Ramos (cell line): Measurements from ENCODE around the gene ATG4C.
"Not testable (repeated sequence)": the region's sequence is repeated elsewhere in the genome, so short reads cannot be mapped to it uniquely, and the experiment has no call there.

ENCODE experiments used
- in situ Hi-C: fragments of 300-500 bp; cut with MboI; formaldehyde crosslinking; loops from one replicate; pipeline ENCODE4 v1.14.3; 2022; ENCODE audit warnings: low sequenced_read_pairs; ENCODE audit not compliant: unreplicated experiment

The ATG4C gene

GRCh38 chr1:62774006-62774405 lies 9.9 kb upstream of the ATG4C start:
- in situ Hi-C loops: no loop called here

DNA sequence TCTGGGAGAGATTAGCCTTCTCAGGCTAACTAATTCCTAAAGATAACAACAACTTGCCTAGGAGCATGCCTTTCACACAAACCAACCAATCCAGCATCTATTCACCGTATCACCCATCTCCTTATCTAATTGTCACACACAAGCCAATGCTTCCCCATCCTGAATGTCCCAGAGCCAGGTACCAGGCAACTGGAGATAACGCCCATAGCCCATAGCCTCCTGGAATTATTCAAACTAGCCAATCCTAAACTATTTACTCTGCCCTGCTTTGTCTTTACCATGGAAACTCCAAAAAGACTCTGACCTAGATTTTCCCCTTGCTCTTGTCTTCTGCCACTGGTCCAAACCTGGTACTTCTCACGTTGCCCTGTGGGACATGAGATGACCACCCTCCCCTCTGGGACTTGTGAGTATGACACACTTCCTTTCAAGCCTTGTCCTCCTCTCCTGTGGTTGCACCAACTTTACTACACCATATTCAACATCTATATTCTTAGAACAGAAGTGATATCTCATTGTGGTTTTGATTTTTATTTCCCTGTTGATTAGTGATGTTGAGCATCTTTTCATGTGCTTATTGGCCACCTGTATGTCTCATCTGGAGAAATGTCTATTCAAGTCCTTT lies 8.8 kb upstream of the ATG4C start:
- in situ Hi-C loops: no loop called here

DNA sequence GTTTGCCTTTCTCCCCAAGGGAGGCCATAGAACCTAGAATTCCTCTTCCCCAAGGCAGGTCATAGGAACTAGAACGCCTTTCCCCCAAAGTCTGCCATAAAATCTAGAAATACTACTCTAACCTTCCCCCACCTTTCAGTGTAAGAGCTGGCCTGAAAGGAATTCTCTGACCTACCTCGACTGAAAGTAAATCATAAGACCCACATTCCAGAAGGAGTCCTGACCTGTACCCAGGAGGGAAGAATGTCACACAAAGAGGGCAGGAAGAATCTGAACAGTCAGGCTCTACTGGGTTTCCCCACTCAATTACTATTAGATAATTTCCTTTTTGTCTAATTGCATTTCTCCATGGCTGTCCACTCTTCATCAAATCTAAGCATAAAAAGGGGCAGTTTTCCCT lies 5.7 kb upstream of the ATG4C start:
- in situ Hi-C loops: no loop called here

DNA sequence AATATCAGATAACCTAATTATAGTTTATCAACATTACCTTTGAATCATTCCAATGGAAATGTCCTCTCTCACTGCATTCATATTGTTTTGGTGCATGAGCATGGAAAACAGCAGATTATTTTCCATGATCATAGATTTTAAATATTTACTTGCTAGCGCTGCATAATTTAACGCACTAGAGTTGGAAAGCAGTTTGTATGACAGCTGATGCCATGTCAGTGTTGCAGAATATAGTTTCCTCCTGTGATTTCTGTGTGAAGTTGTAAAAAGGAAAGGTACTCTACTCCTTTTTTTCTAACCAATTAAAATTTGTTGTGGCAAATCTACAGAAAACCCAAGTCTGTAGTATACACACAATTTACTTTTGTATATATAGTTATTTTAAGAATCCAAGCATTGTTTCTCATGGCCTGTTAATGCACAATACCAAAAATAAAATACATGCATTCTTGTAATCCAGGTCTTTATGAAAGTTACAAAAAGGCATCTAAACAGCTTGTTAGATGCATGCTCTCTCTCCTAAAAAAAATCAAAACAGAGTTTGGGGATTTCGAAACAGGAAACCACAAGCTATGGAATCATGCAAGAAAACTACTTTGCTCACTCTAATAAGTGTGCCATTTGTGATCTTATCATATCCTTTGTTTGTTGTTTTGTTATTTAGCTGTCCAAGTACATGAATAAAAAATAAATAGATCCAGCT lies 1.9 kb upstream of the ATG4C start:
- in situ Hi-C loops: no loop called here

DNA sequence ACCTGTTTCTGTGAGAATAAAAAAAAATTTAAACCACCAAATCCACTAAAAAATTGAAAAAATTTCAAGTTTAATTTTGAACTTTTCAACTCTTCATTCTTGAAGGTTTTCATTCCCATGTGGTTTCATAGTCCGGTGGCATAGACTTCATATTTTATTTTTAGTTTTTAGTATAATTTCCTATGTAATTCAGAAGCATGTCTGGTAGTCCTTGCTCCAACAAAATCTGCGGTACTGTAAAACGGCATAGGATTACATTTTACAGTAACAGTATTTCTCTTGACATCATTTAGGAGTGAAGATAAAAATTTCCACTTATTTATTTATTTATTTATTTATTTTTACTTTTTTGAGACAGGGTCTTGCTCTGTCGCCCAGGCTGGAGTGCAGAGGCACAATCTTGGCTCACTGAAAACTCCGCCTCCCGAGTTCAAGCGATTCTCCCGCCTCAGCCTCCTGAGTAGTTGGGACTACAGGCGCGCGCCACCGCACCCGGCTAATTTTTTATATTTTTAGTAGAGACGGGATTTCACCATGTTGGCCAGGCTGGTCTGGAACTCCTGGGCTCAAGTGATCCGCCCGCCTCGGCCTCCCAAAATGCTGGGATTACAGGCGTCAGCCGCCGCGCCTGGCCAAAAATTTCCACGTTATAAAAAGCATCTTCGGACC lies 1.3 kb upstream of the ATG4C start:
- in situ Hi-C loops: not testable (repeated sequence)

DNA sequence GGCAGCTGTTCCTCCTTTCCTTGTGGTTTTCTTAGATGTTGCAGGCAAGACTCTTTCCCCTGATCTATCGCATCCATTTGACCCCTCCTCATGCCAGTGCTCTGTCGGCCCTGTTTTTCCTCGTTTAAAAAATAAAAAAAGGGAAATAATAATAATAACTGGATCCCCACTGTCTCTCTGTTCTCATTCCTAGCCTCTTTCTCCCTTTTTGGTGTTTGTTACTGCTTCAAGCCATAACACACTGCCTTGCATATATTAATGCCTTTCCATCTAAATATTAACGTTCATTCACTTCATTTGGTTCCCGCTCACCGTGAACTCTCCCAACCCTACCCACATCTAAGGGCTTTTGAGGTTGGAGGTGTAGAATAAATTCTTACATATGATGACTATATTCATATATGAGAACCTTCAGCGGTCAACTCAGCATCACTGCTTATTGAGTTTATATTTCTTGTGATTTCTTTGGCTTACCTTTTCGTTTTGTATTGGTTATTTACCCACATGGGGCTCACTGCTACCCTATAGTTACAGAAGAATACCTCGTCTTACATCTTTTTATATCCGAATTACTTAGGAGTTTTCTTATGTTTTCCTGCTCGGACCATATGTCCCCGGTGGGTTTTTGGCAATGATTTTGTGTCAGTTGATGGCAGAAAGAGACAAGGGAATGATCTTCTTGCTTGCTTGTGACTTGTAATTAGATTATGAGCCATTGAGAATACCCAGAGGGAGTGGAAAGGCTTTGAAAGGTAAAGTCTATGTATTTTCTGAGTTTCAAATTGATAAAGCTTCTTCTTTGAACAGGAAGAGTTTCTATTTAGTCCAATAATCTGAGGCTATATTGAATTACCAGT lies 805 bp downstream of the ATG4C start:
- in situ Hi-C loops: no loop called here

GRCh38 chr1:62790716-62791115 lies 6.8 kb downstream of the ATG4C start:
- in situ Hi-C loops: no loop called here

- in situ Hi-C loops: no loop called here
These were observed 10.1 kb downstream of the ATG4C start for GRCh38 chr1:62794053-62794452.

DNA sequence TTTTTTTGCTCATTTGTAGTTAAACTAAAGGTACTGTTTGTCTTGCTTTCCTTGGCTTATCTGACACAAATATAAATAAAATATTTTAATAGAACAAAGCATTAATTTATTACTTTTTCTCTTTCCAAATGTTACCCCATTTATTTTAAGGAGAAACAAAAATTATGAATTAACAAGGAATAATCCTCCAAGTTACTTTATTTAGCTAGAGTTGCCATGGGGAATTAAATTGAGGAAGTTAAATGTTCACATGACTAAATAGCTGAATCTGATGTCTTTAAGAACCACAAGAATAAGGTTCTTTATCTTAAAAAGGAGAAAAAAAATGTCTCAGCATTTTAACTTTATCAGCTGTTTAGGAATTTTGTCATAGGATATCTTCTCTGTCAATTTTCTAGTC lies 12.3 kb downstream of the ATG4C start:
- in situ Hi-C loops: no loop called here

DNA sequence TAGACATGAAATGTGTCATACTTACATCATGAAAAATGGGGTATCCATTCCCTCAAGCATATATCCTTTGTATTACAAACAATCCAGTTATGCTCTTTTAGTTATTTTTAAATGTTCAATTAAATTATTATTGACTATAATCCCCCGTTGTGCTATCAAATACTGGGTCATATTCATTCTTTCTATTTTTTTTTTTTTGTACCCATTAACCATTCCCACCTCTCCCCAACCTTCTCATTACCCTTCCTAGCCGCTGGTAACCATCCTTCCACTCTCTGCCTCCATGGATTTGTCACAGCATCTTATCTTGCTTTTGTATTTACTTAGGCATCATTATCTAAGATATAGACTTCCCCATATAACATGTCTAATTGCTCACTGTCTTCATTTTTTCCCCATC lies 15.8 kb downstream of the ATG4C start:
- in situ Hi-C loops: no loop called here

DNA sequence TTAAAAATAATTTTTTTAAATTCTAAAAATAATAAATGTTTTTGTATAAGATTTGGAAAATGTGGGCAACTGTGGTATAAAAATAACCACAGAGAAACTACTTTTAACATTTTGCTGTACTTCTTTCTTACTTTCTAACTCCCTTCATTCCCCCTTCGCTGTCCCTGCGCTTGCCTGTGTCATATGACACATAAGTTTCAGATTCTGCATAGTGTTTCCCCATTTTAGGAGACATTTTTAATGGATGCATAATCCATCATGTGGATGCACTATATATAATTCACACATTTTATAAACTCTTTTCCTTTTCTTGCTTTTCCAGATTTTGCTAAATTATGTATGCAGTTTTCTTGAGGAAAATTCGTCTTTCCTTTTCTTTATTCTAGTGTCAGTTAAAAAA lies 16.3 kb downstream of the ATG4C start:
- in situ Hi-C loops: no loop called here

DNA sequence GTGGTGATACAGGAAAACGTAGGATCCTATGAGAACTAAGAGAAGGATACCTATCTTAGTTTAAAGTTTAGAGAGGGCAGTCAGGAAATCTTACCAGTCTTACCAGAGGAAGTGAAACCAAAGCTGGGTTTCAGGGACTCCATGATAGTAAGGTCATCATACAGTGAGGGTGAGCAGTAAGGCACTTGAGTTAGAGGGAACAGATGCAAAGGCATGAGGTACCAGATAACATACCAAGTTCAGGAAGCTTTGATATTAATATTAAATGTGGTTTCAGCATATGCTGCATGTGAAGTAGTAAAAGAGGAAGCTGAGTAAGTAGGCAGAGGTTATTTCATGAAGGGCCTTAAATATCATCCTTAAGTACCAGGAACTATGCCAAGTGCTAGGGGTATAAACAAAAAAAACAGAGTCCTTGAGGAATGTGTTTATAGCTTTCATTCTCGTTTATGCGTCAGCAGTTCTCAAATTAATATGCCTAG lies 16.9 kb downstream of the ATG4C start:
- in situ Hi-C loops: no loop called here

GRCh38 chr1:62809788-62810187 lies 25.9 kb downstream of the ATG4C start:
- in situ Hi-C loops: no loop called here

DNA sequence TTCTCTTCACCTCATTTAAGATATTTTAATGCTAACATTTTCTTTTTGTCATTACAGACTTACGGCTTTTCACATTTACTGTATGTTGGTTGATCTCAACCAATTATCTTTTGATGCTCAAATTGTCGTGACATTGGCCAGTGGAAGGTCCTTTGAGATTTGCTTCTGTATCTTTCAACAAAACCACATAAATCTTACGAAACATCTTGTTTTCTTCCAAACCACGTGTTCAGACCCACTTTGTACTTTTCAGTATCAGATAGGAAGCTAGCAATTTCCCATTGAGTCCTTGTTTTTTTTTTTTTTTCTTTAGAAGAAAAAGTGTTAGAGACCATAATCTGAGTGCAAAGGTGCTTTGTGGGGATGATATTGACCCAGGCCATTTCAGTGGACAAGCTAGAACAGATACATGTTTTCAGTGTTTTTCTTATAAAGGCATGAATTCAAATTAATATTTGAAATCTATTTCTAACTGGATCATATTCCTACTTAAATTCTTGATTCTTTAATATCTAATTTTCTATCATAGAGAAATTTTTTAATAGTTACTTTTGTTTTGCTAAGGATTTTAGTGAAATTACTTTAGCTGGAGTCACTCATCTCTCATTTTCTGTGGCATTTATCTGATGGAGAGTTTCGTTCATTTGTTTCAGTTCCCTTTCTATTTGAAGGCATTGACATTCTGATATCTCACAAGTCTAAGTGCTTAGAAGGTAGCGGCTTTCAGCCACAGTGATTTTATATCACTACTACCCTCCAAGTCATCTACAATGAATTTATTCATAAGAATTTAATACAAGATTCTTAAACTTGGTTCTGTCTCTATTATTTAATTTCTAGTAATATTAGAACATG lies 26.7 kb downstream of the ATG4C start:
- in situ Hi-C loops: no loop called here

DNA sequence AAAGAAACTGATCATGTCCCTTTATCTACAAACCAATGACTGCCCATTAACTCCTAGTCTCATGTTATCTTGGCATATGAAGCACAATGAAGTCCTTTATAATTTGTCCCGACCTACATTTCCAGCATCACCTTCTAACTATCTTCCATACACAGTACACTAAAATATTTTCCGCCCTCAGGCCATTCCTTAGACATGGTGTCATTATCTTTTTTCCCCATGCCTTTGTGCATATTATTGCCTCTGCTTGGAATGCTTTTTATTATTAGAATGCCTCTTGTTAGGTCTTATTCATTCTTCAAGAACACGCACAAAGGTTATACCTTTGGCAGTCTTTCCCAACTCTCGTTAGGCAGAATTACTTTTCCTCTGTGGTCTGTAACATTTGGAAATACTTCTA lies 39.6 kb downstream of the ATG4C start:
- in situ Hi-C loops: no loop called here

- in situ Hi-C loops: loop anchor here (25.0 kb wide), 1 partner anchor 710 kb away; no protein-coding TSS in a partner anchor
These were observed 43.0 kb downstream of the ATG4C start for GRCh38 chr1:62826901-62827300.

DNA sequence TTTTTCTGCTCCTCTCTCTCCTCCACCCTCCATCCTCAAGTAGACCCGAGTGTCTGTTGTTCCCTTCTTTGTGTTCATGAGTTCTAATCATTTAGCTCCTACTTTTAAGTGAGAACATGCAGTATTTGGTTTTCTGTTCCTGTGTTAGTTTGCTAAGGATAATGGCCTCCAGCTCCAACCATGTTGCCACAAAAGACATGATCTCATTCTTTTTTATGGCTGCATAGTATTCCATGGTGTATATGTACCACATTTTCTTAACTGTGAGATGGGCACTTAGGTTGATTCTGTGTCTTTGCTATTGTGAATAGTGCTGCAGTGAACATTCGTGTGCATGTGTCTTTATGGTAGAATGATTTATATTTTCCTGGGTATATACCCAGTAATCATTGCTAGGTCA lies 43.9 kb downstream of the ATG4C start:
- in situ Hi-C loops: loop anchor here (25.0 kb wide), 1 partner anchor 710 kb away; no protein-coding TSS in a partner anchor

GRCh38 chr1:62832276-62832675 lies 48.3 kb downstream of the ATG4C start:
- in situ Hi-C loops: loop anchor here (25.0 kb wide), 1 partner anchor 705 kb away; no protein-coding TSS in a partner anchor

DNA sequence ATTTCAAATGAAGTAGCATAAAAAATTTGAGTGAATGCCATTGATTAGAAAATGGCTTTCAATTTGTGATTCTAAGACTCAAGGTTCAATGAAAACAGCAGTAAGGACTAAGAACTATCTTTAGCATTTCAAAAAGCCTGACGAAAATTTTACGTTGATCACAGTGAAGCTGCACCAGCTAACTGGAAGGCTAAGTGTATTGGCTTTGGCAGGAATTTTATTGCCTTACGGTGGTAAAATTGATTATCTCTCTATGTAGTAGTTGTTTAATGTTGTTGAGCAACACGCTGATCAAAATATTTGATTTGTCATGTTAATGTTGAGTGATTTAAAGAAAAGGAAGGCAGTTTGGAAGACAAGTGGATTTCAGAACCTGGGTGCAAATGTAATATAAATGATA lies 49.6 kb downstream of the ATG4C start:
- in situ Hi-C loops: loop anchor here (25.0 kb wide), 1 partner anchor 704 kb away; no protein-coding TSS in a partner anchor
